Hematopoietic multipotent progenitor cell treated with erythropoietin and hydrocortisone succinate and interleukin-3 and kit ligand, for 6 days (in vitro differentiated cells): ENCODE data around the gene CLMN.
"Not testable (repeated sequence)": the region's sequence is repeated elsewhere in the genome, so short reads cannot be mapped to it uniquely, and the experiment has no call there.

Source experiments
- DNase-seq: peaks from one replicate; pipeline ENCODE4 v3.0.0-alpha.2; 2015

The CLMN gene

GRCh38 chr14:95211721-95212504 is 107.8 kb downstream of the CLMN start:
- no peak for DNase-seq

- no peak for DNase-seq
Measured at GRCh38 chr14:95210699-95211098, 109.0 kb downstream of the CLMN start.

DNA sequence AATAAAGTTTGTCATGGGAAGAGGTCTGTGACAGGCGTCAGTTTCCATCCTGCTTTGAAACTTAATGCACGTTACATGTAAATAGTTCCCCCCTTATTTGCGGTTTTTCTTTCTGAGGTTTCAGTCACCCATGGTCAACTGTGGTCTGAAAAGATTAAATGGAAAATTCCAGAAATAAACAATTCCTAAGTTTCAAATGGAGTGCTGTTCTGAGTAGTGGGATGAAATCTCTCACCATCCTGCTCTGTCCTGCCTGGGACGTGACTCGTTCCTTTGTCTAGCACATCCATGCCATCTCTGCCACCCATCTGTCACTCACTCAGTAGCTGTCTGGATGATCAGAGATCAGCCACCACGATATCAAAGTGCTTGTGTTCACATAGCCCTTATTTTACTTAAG is 111.1 kb downstream of the CLMN start:
- no peak for DNase-seq

DNA sequence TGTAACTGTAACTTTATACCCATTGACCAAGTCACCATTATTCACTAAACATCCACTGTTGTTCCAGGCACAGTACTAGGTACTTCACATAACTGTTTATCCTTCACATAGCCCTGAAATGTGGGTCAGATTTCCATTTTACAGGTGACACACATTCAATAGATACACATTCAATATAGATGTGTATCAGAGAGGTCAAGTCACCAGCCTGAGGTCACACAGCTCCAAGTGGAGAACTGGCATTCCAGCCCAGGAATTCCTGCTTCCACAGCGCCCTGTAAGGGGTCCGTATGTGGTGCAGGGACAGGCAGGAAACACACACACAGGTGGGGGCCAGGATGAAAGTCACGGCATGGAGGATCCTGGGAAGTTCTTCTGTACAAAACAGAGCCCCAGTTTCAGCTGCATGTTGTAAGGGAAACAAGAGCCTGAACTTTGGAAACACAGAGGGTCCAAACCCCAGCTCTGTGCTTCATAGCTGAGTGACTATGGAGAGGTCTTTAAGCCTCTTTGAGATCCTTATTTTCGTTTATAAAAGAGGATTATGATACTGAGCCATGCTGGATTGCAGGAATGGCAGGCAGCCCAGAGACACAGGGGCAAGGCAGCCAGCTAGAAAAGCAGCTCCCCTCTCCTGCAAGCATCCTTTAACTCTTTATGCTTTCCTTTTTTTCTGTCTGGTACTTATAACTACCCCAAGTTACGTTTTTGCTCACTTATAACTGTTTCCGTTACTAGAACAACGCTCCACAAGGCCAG is 112.1 kb downstream of the CLMN start:
- no peak for DNase-seq

- no peak for DNase-seq
Measured at GRCh38 chr14:95206534-95206933, 113.2 kb downstream of the CLMN start.

- DNase-seq = no peak
Measured at GRCh38 chr14:95204705-95205104, 115.0 kb downstream of the CLMN start.

GRCh38 chr14:95201745-95202144 is 118.0 kb downstream of the CLMN start:
- not testable (repeated sequence) for DNase-seq

GRCh38 chr14:95200404-95200803 is 119.3 kb downstream of the CLMN start:
- peak; percentile 28 for DNase-seq

DNA sequence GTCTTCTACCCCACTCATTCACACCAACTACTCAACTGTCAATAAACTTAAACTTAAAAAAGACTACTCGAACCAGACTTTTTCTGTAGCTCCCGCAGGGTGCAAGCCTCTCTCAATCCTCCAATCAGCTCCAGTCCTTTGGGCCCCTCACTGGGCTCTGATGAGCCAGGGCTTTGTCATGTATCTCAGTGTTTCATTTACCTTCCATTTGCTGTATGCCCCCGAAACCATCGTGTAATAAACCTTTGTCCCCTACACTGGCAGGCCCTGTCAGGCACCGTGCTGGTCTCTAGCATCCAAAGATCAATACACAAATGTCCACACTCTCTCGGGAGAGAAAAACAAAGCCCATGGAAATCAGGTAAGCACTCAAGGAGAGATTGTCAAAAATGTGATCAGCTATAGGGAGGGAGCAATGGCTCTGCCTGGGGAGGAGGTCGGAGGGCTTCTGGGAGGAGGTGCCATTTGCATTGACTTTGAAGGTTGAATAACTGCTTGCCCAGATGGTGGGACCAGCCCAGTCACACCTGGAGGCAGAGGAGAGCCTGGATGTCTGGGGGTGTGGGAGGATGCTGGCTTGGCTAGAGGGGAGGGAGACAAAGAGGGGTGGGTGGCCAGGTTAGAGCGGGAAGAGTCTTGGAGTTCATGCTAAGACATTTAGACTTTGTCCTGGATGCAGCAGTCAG is 120.3 kb downstream of the CLMN start:
- no peak for DNase-seq

DNA sequence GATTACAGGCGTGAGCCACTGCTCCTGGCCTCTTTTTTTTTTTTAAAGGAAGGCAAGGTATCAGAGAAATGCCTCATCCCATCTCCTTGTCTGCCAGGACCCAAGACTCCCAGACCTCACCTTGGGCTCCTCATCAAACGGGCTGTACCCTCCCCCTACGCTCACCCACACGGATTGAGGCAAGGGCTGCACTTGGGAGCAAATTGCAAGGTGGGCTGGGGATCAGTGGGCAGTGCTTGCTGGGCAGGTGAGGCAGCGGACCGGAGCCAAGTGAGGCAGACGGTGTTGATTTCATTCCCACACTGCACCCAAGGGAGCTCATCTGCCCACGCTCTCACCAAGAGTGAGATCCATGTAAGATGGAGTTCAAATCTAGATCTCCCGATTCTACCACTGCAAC is 121.4 kb downstream of the CLMN start:
- no peak for DNase-seq

- no peak for DNase-seq
Measured at GRCh38 chr14:95197551-95197950, 122.2 kb downstream of the CLMN start.

DNA sequence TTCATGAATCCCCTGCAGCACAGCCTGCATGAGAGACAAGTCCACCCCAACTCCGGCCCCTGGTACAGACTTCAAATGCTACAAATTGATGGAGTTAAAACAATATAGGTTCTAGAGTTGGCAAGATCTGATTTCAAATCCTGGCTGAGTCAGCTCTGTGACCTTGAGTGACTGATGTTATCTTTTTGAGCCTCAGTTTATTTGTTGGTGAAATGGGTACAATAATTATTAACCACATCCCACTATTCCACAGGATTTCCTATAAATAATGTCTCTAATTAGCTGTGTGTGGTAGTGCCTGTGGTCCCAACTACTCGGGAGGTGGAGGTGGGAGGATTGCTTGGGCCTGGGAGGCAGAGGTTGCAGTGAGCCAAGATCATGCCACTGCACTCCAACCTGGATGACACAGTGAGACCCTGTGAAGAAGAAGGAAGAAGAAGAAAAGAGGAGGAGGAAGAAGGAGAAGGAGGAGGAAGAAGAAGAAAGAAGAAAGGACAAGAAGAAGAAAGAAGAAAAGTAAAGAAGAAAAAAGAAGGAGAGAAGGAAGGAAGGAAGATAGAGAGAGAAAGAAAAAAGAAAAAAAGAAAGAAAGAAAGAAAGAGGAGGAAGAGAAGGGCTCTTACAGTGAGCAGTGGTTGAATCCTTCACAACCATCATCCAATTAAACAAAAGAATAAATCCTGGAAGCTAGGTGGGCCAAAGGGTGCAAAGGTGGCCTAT is 122.7 kb downstream of the CLMN start:
- DNase-seq = no peak

- peak; percentile 77 for DNase-seq
Measured at GRCh38 chr14:95196268-95196667, 123.4 kb downstream of the CLMN start.

- no peak for DNase-seq
Measured at GRCh38 chr14:95195031-95195430, 124.7 kb downstream of the CLMN start.

DNA sequence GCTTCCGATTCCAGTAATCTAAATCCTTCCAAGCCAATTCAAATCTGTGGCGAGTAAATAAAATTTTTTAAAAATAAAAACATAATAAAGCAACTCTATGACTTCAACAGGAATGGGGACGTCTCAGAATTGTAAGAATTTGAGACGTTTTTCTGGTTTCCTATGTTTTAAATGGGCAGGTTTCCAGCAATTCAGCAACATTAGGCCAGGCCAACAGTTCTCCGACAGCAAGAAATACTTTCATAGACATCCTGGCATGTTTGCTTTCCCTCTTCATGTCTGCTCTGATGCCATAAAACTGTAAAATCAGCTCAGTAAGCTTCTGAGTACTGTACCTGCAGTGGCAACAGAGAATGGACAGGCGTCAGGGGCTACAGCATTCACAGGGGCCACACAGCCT is 126.6 kb downstream of the CLMN start:
- DNase-seq = no peak

- peak; percentile 75 for DNase-seq
Measured at GRCh38 chr14:95192311-95192710, 127.4 kb downstream of the CLMN start.

DNA sequence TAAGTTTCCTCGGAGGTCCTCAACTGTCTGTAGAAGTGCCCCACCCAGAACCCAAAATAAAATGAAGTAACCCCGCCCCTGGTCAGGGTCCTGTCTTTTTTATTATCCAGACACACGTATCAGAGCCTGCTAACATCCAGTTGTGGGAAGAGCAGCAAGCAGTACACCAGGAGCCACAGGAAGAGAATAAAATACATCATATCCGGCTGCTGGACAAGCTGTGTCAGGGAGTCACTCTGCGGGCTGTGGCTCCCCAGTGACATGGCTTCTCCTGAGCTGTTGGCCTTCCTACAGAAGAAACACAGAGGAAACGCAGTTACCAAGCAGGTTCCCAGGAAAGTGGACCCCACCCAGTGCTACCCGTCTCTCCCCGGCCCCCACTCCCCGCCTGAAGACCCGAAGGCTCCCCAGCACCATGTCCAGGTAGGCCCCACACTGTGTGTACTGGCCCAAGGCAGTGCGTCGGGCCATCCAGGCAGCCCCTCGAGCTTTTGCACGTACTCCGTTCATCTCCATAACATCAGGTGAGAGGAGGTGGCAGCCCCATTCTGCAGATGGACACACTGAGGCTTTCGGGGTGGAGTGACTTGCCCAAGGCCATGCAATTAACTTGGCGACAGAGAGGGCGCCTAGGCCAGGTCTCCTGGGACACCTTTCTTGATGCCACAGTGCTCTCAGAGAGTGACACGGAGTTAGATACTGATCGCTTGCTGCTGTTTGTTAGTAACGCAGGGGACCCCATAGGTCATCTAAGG is 128.1 kb downstream of the CLMN start:
- peak; percentile 48 for DNase-seq

DNA sequence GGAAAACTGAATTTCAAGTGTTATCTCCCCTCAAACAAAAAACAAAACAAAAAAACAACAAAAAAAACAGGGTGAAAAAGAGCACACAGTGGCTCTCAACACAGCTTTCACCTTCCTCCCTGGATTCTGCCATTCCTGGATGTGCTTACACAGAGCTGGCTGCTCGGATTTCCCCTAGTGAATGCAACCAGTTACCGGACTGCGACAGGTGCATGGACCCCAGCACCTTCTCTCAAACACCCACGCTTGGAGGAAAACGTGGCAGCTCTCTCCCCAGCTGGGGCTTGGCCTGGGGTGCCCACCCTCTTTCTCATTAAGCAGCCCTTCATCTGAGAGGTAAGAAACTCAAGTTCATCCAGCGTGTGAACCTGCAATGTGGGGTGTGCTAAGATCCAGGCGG is 128.9 kb downstream of the CLMN start:
- DNase-seq = no peak

DNA sequence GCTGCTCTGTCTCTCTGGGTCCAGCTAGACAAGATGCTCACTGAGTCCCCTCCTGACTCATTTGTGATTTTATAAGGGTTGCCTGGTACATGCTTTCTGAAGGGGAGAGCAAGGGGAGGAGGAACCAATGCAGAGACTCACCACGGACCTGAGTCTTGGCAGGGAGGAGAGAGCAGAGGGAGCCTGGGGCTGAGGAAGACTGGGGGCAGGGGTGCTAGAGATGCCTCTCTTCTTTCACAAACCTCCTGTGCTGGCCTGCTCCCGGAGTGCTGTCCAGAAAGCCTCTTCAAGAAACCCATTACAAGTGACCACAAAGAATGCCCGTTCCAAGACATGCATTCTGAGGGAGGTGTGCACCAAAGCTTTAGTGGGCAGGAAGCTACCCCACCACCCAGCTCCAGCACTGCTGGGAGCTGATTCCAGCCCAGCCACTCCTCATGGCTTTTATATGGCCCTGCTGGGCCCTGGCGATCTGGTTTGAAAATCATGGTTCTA is 129.3 kb downstream of the CLMN start:
- no peak for DNase-seq

DNA sequence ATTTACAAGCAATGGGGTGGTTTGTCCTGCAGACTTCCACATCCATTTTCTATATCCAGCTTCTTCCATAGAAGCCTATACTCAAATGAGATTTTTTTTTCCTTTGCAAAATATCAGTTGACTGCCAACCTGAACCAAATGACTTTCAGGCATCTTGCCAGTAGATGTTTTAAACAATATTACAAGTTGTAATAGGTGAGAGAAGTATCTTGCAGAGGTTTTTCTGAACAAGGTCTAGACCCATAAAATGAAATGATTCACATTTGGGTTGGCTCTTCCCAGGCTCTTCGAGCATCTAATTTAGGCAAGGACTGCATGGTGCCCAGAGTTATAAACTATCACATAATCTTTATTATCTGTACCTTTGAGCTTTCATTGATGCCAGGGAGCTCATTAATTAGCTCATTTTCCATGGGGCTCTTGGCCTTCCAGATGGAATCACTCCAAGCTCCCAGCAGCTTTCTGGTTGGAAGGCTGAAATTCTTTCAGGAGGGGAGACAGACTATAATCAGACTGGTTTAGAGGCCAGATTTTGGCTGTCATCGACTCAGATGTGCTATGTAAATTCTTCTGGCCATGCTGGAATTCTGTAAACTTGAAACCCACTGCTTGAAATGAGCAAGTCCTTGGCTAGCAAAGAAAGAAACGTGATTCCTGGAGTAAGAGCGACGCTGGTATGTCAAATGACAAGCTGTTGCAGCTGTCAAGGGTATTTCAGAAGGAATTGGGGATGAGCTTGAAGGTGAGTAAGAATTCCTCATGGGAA is 130.2 kb downstream of the CLMN start:
- DNase-seq = no peak

GRCh38 chr14:95188380-95188779 is 131.3 kb downstream of the CLMN start:
- DNase-seq = no peak
